ENCODE data around the gene ANKRD53.
A peak's percentile ranks its signal among the peaks of the same experiment; 100 is the strongest.

ANKRD53 gene

GRCh38 chr2:70935468-70936164, 42.8 kb upstream of the ANKRD53 start, which contains the start of gene ATP6V1B1:
TSS of gene ATP6V1B1 (plus strand) at chr2:70935900. CDS start at chr2:70935955, 55 bp downstream.
- TF ChIP-seq LEF1 (IDR thresholded peaks at IDR 0.05; ENCODE audit: borderline replicate concordance) (no peak), ZNF384 (IDR thresholded peaks at IDR 0.05) (no peak), TARDBP (IDR thresholded peaks at IDR 0.05) (no peak), PKNOX1 (IDR thresholded peaks at IDR 0.05) (no peak), SP1 (IDR thresholded peaks at IDR 0.05) (no peak), ELF4 (IDR thresholded peaks at IDR 0.05) (no peak), ARNT (IDR thresholded peaks at IDR 0.05) (no peak), SUZ12 (IDR thresholded peaks at IDR 0.05) (no peak), NFRKB (IDR thresholded peaks at IDR 0.05) (no peak), FOXA1 (IDR thresholded peaks at IDR 0.05) (no peak), FOXK2 (IDR thresholded peaks at IDR 0.05) (no peak), L3MBTL2 (conservative IDR thresholded peaks at IDR 0.05) (no peak), CTBP1 (IDR thresholded peaks at IDR 0.05; ENCODE audit: borderline replicate concordance) (no peak), HDGF (IDR thresholded peaks at IDR 0.05; ENCODE audit: borderline replicate concordance) (no peak), BHLHE40 (IDR thresholded peaks at IDR 0.05; ENCODE audit: borderline replicate concordance) (no peak)
- ChIA-PET POLR2A (no interaction called here), CTCF (interaction anchor here (0.6 to 1.6 kb wide), 3 partner anchors 11 to 12 kb away, joined by 3 to 8 read pairs (median 4); no protein-coding TSS in a partner anchor)
- no peak for DNase-seq (ENCODE audit: extremely low spot score)

DNA sequence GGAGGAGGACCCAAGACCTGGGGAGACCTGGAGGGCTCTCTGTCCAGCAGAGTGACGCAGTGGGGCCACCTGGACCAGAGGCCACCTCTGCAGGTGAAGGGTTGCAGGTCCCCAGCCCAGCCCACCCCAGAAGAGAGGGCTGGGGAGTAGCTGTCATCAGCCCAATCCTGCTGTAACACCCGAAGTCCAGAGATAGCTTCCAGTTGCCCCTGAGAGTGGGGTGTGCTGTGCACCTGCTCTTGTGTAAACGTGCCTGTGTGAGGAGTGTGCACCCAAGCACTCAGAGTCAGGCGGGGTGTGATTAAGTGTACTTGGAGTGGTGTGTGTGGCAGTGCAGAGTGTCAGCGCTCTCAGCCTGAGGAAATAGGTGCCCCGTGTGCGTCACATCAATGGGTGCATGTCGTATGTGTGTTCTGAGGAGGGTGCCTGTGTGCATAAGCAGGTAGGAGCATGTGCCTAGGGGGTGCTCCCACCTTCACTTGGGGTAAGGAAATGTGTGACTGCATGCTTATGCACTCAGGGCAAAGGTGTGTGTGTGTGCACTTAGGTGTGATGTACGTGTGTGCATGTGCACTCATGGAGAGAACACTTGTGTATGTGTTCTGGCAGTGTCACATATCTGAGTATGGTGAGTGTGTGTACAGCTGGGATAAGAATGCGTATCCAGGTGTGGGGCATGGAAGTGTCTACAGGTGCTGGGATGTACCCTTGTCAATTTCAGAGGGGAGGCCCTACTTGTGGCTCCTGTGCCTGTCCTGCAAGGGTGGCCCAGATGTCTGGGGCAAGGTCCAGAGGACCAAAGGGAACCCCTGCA, 42.1 kb upstream of the ANKRD53 start:
- POLR2A ChIA-PET: no interaction called here
- TF ChIP-seq FOXA1 (IDR thresholded peaks at IDR 0.05) (no peak), TARDBP (IDR thresholded peaks at IDR 0.05) (0 out of 2 replicates have a peak, but pooled peaks have one; percentile 11), FOXM1 (IDR thresholded peaks at IDR 0.05; ENCODE audit: borderline replicate concordance) (no peak), CTBP1 (IDR thresholded peaks at IDR 0.05; ENCODE audit: borderline replicate concordance) (no peak)
- CTCF ChIA-PET: interaction anchor here (1.2 kb wide), 1 partner anchor 10 kb away, joined by 3 read pairs; no protein-coding TSS in a partner anchor
- no peak for DNase-seq (ENCODE audit: extremely low spot score)

DNA sequence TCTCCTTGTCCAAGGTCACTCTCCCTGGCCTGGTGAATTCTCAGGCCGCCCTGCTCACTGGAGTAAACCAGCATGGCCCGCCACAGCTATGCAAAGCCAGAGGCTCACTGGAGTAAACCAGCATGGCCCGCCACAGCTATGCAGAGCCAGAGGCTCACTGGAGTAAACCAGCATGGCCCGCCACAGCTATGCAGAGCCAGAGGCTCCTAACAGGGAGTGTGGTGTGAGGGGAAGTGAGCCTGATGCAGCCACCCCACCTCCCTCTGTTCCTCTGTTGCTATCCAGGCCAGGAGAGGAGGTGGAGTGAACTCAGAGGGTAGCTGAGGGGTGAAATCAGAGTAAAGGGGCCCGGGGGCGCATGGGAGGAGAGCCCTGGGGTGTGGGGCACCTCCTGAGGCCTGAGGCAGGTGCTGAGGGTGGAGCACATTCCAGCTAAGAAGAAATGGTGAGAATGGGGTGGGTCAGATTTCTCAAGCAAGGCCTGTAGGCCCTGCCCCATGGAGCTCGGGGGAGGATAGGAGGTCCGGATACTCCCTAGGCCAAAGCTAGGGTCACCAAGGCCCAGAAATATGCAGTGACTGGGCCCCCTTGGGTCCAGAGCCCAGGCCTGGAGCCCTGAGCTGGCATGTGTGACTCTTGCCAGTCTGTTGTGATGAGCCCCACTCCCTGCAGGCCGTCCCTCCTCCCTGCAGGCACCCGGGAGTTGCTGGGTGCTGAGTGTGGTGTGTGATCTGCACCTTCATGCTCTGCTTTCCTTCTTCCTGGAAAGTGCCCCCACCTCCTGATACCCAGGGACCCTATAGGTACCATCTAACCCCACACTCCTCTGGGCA, 41.2 kb upstream of the ANKRD53 start:
- CTCF ChIA-PET: interaction anchor here (1.2 kb wide), 1 partner anchor 9 kb away, joined by 3 read pairs; no protein-coding TSS in a partner anchor
- TF ChIP-seq LEF1 (IDR thresholded peaks at IDR 0.05; ENCODE audit: borderline replicate concordance) (no peak), SP1 (IDR thresholded peaks at IDR 0.05) (no peak), NFRKB (IDR thresholded peaks at IDR 0.05) (no peak), SUZ12 (IDR thresholded peaks at IDR 0.05) (no peak), ZNF384 (IDR thresholded peaks at IDR 0.05) (no peak), CTBP1 (IDR thresholded peaks at IDR 0.05; ENCODE audit: borderline replicate concordance) (no peak), BHLHE40 (IDR thresholded peaks at IDR 0.05; ENCODE audit: borderline replicate concordance) (no peak), L3MBTL2 (conservative IDR thresholded peaks at IDR 0.05) (no peak), TARDBP (IDR thresholded peaks at IDR 0.05) (no peak), PKNOX1 (IDR thresholded peaks at IDR 0.05) (no peak), HDGF (IDR thresholded peaks at IDR 0.05; ENCODE audit: borderline replicate concordance) (no peak), ELF4 (IDR thresholded peaks at IDR 0.05) (no peak), FOXM1 (IDR thresholded peaks at IDR 0.05; ENCODE audit: borderline replicate concordance) (no peak), FOXA1 (IDR thresholded peaks at IDR 0.05) (no peak), ARNT (IDR thresholded peaks at IDR 0.05) (no peak)
- POLR2A ChIA-PET: no interaction called here

DNA sequence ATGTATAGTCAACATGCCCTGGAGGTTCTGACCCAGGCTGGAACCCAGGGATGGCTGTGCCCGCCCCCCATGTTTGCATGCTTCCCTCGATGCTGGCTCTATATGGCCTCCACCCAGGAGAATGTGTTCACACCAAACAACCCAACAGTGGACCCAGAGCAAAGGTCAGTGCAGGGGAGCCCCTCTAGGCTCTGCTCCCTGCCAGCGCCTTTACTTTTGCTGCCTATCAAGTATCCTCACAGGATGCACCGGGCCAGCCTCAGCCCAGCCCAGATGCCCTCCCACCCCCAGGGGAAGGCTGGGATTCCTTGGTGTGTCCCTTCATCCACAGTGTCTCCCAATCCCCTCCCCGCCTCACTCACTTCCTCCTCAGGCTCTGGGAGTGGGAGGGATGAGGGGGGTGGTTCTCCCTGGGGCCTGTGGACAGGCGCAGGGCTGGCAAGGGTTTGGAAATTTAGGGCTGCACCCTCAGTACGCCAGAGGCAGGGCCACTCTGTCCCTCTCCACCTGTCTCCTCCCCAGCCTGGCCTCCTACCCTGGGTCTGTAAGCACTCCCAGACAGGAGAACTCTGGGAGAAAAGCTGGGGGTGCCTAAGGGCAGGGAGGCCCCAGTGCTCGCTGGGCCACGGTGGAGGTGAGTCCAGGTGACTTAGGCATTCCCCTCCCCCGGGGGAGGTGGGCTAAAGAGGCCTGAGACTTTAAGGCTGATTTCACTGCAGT, 40.4 kb upstream of the ANKRD53 start:
- POLR2A ChIA-PET: no interaction called here
- CTCF ChIA-PET: interaction anchor here (1.0 kb wide), 1 partner anchor 10 kb away, joined by 4 read pairs; no protein-coding TSS in a partner anchor
- TF ChIP-seq FOXM1 (IDR thresholded peaks at IDR 0.05; ENCODE audit: borderline replicate concordance) (no peak), FOXA1 (IDR thresholded peaks at IDR 0.05) (no peak), L3MBTL2 (conservative IDR thresholded peaks at IDR 0.05) (no peak), ELF4 (IDR thresholded peaks at IDR 0.05) (no peak), PKNOX1 (IDR thresholded peaks at IDR 0.05) (no peak), SP1 (IDR thresholded peaks at IDR 0.05) (no peak), BHLHE40 (IDR thresholded peaks at IDR 0.05; ENCODE audit: borderline replicate concordance) (no peak), CTBP1 (IDR thresholded peaks at IDR 0.05; ENCODE audit: borderline replicate concordance) (no peak), TARDBP (IDR thresholded peaks at IDR 0.05) (no peak), ARNT (IDR thresholded peaks at IDR 0.05) (no peak), NFRKB (IDR thresholded peaks at IDR 0.05) (no peak), FOXK2 (IDR thresholded peaks at IDR 0.05) (no peak)
- no peak for DNase-seq (ENCODE audit: extremely low spot score)

More for the DNA sequence above, 41.2 kb upstream of the ANKRD53 start:
- no peak for DNase-seq (ENCODE audit: extremely low spot score)
